ENCODE data around the gene TNFRSF1A. TPM values are rescaled to one million over a fixed set of nuclear protein-coding genes. Genes with fewer than 3 reads are reported as not detected.

Gene TNFRSF1A
- total and polyA plus RNA-seq, 9 of the 15 experiments (the other 6 are each of a cell fraction or from before 2014, with no cell fraction given) = 0.76 to 43.5 (median 30.0) TPM

DNA sequence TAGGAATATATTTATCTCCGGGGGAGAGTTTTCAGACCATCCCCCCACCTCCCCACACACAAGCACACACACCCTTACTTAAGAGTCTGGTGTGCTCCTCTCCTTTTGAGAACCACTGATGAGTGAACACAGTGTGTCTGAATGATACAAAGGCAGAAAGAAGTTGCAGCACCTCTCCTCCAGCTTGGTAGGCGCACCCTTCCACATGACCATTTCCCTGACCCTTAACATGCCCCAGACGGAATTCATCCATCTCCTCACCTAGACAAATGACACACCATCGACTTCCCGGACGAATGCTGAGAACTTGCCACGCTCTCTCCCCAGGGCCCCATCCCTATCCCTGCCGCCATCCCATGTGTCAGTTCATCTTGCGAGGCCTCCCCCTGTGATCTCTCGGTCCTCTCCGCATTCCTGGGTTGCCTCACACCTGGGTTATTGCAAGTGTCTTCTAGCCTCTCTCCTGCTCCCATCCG lies 3.9 kb downstream of the TNFRSF1A start (continued):
- TF ChIP-seq E4F1 (CRISPR knock-in tag; IDR thresholded peaks at IDR 0.05; ENCODE audit: borderline replicate concordance) (no peak), EZH2 (IDR thresholded peaks at IDR 0.05; ENCODE audit: borderline replicate concordance, low read depth, low read length) (no peak), ATF7 (IDR thresholded peaks at IDR 0.05) (no peak), SRSF7 (optimal IDR thresholded peaks at IDR 0.05; ENCODE audit: low read depth, low read length) (no peak), ELF4 (CRISPR knock-in tag; IDR thresholded peaks at IDR 0.05) (no peak), ZNF780A (CRISPR knock-in tag; IDR thresholded peaks at IDR 0.05) (no peak), ZBTB11 (CRISPR knock-in tag; IDR thresholded peaks at IDR 0.05) (no peak)

Measured in K562 (cell line).